ENCODE measurements around the gene CPTP.

Gene CPTP

GRCh38 chr1:1376551-1377226, 52.1 kb downstream of the CPTP start:
- peak overlapping the region; percentile 93 for H3K27ac ChIP-seq (ENCODE audit: low read length)
- DNase-seq (no peak), ATAC-seq (ENCODE audit: insufficient read depth, low read depth) (no peak)
- peak overlapping the region; percentile 100 for H3K9ac ChIP-seq (ENCODE audit: low read depth, low read length)
- H3K36me3 ChIP-seq (ENCODE audit: insufficient read depth, low read length) = peaks cover 23% of the 10 kb centered on the region
- no peaks in the 10 kb centered on the region for H3K27me3 ChIP-seq (ENCODE audit: insufficient read depth, low read length, poor library complexity)
- TF ChIP-seq CTCF (IDR thresholded peaks at IDR 0.05; ENCODE audit: borderline replicate concordance, extremely low read depth, low read length, poor library complexity, severe bottlenecking) = no peak
- no peak for TF ChIP-seq EZH2 (IDR thresholded peaks at IDR 0.05; ENCODE audit: borderline replicate concordance, low read depth, low read length, severe bottlenecking)
- H3K4me3 ChIP-seq (ENCODE audit: low read depth in 1 of 2, low read length in 2 of 2) = peak overlapping the region in 1 of 2 experiments; percentile 94; a peak in 2 of 4 replicates
- no peak overlapping the region for H2AFZ ChIP-seq (ENCODE audit: low read depth, low read length)
- peaks cover 39% of the 10 kb centered on the region for H3K4me1 ChIP-seq (ENCODE audit: insufficient read depth, low read length)
- no peaks in the 10 kb centered on the region for H3K9me3 ChIP-seq (ENCODE audit: insufficient read depth, low read length, severe bottlenecking)
- H3K79me2 ChIP-seq (ENCODE audit: insufficient read depth, low read length) = peaks cover 30% of the 10 kb centered on the region
- peaks cover 23% of the 10 kb centered on the region for H4K20me1 ChIP-seq (ENCODE audit: insufficient read depth, low read length)
- peak overlapping the region; percentile 89 for H3K4me2 ChIP-seq (ENCODE audit: insufficient read depth, low read length)

- DNase-seq (no peak), ATAC-seq (ENCODE audit: insufficient read depth, low read depth) (no peak)
- Histone ChIP-seq H2AFZ (ENCODE audit: low read depth, low read length) (no peak overlapping the region), H4K20me1 (ENCODE audit: insufficient read depth, low read length) (peaks cover 16% of the 10 kb centered on the region), H3K4me2 (ENCODE audit: insufficient read depth, low read length) (no peak overlapping the region), H3K36me3 (ENCODE audit: insufficient read depth, low read length) (peaks cover 17% of the 10 kb centered on the region), H3K27me3 (ENCODE audit: insufficient read depth, low read length, poor library complexity) (no peaks in the 10 kb centered on the region), H3K4me3 (ENCODE audit: low read depth in 1 of 2, low read length in 2 of 2) (no peak overlapping the region), H3K27ac (ENCODE audit: low read length) (no peak overlapping the region), H3K9ac (ENCODE audit: low read depth, low read length) (no peak overlapping the region), H3K4me1 (ENCODE audit: insufficient read depth, low read length) (peaks cover 29% of the 10 kb centered on the region), H3K79me2 (ENCODE audit: insufficient read depth, low read length) (peaks cover 30% of the 10 kb centered on the region), H3K9me3 (ENCODE audit: insufficient read depth, low read length, severe bottlenecking) (no peaks in the 10 kb centered on the region)
- no peak for TF ChIP-seq EZH2 (IDR thresholded peaks at IDR 0.05; ENCODE audit: borderline replicate concordance, low read depth, low read length, severe bottlenecking)
- no peak for TF ChIP-seq CTCF (IDR thresholded peaks at IDR 0.05; ENCODE audit: borderline replicate concordance, extremely low read depth, low read length, poor library complexity, severe bottlenecking)
Observed at GRCh38 chr1:1377540-1378205, 53.1 kb downstream of the CPTP start.

Data from DND-41 (cell line).